GM18505 (cell line): ENCODE measurements around the gene ANKS1A.
"Not testable (repeated sequence)": the region's sequence is repeated elsewhere in the genome, so short reads cannot be mapped to it uniquely, and the experiment has no call there.

ENCODE experiments used
- ATAC-seq: cut with Tn5 transposase; IDR thresholded peaks from one replicate; pipeline ENCODE4 v1.9.1; 2021; ENCODE audit not compliant: unreplicated experiment
- POLR2A ChIP-seq: IDR thresholded peaks from 4 replicates; pipeline ENCODE4 v1.6.1; 2011; ENCODE audit warnings: borderline replicate concordance; ENCODE audit not compliant: insufficient read depth, insufficient read length; ENCODE audit errors: extremely low read depth

The ANKS1A gene

DNA sequence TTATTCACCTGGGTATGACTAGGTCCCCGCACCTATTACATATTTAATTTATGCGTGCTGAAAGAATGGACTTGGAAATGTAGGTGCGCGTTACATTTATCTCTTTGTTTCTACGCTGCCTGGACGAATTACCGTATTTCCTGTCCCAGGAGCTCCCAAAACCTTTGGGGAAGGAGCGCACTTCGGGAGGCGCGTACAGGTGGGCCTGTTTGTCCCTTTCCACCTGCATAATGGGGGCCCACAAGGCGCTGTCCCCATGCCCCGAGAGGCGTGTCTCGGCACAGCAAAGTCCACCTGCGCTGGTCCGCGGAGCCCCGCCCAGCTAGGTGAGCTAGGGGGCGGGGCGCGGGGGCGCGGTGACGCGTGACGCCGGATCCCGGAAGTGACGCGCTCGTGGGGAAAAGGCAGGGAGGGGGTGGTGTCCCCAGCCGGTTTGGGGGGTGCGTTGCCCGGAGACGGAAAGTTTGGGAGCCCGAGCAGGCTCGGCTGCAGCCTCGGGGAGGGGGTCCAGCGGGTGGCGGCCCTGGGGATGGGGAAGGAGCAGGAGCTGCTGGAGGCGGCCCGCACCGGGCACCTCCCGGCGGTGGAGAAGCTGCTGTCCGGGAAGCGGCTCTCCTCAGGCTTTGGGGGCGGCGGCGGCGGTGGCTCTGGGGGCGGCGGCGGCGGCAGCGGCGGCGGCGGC, at the start of gene ANKS1A:
Gene ANKS1A (plus strand): TSS at position 382 of the 682 bp plus-strand sequence. CDS start 148 bp downstream, at position 530.
- ATAC-seq: peak; percentile 54
- peak; percentile 42 for TF ChIP-seq POLR2A

- ATAC-seq: no peak
- TF ChIP-seq POLR2A: no peak
Observed at GRCh38 chr6:34839666-34840352, 49.2 kb upstream of the ANKS1A start.

- ATAC-seq: not testable (repeated sequence)
Observed at GRCh38 chr6:34849066-34849465, 40.0 kb upstream of the ANKS1A start.

DNA sequence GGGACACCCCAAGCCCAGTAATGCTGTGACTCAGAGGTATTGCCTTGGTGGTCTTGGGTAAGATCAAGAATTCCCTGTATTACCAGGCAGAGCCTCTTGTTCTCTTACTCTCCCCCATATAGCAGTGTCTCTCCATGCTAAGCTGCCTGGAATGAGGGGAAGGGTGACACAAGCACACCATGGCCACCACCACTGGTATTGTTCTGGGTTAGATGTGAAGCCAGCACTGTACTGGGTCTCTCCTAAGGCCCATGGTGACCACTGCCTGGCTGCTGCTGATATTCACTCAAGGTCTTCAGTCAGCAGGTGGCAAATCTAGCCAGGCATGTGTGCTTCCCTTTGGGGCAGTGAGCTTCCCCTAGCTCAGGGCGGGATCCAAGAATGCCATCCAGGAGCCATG, 37.7 kb upstream of the ANKS1A start:
- ATAC-seq: no peak
- TF ChIP-seq POLR2A: no peak

- ATAC-seq: no peak
Observed at GRCh38 chr6:34852406-34853085, 36.5 kb upstream of the ANKS1A start.

DNA sequence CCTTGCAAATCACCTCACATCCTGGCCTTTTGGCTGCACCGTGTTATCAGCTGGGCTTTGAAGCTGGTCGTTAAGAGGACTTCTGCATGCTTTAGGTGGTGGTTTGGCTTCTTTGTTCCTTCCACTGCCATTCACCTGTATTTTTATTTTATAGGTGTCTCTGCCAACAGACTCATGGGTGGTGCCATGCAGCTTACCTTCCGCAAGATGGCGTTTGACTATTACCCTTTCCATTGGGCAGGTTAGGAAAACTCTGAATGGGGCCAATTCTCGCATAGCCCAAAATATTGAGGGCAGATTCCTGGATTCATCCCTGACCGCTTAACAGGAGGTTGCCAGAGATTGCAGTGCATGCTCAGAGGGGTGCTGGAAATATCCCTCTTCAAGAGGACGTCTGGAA, 33.6 kb upstream of the ANKS1A start:
- TF ChIP-seq POLR2A: no peak
- no peak for ATAC-seq

More at GRCh38 chr6:34852406-34853085, 36.5 kb upstream of the ANKS1A start:
- TF ChIP-seq POLR2A: no peak

GRCh38 chr6:34858681-34859080, 30.4 kb upstream of the ANKS1A start:
- no peak for ATAC-seq
- no peak for TF ChIP-seq POLR2A

DNA sequence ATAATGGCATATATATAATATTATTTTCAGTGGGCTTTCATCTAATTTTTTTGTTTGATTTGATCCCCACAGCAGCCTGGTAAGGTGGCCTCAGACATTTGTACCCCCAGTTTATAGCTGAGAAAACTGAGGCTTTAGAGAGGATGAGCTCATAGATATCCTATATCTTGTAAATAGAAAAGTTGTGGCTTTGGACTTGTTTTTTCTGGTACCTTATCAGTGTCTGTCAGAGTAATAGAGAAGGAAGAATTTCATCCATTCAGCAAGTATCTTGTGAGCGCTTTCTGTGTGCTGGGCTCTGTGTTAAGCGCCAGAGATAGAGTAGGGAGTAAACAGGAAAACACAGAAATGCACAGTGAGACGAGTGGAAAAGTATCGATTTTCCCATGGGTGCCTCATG, 29.1 kb upstream of the ANKS1A start:
- TF ChIP-seq POLR2A: no peak
- ATAC-seq: no peak

- no peak for TF ChIP-seq POLR2A
- no peak for ATAC-seq
Observed at GRCh38 chr6:34860776-34861175, 28.3 kb upstream of the ANKS1A start.

GRCh38 chr6:34864007-34864406, 25.0 kb upstream of the ANKS1A start:
- ATAC-seq: no peak

GRCh38 chr6:34865107-34865506, 23.9 kb upstream of the ANKS1A start:
- ATAC-seq: no peak
- no peak for TF ChIP-seq POLR2A

More at GRCh38 chr6:34864007-34864406, 25.0 kb upstream of the ANKS1A start:
- TF ChIP-seq POLR2A: no peak

DNA sequence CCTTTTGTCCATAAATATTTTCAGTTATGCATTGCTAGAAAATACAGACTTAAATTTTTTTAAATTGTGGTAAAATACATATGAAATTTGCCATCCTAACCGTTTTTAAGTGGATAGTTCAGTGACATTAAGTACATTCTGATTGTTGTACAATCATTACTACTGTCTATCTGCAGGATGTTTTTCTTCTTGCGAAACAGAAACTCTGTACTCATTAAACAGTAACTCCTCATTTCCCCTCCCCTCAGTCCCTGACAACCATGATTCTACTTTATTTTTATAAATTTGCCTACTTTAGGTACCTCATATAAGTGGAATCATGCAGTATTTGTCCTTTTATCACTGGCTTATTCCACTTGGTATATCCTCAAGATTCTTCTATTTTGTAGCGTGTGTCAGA, 22.5 kb upstream of the ANKS1A start:
- no peak for TF ChIP-seq POLR2A
- no peak for ATAC-seq

DNA sequence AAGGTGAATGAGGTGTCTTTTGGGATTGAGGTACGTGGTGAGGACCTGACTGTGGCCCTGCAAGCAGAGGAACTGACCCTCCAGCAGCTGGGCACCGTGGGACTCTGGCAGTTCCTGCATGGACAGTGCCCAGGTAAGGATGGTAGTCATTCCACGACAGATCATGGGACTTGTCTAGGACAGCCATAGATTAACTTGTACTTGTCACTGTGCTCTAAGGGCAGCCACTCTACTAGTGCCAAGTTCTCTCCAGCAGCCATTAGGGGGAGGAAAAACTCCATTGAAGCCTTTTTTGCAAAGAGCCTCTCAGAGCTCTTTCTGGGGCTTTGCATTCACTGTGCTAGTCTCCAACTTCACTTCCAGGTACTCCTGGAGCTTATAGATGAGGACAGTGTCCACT, 21.6 kb upstream of the ANKS1A start:
- TF ChIP-seq POLR2A: no peak
- ATAC-seq: no peak

DNA sequence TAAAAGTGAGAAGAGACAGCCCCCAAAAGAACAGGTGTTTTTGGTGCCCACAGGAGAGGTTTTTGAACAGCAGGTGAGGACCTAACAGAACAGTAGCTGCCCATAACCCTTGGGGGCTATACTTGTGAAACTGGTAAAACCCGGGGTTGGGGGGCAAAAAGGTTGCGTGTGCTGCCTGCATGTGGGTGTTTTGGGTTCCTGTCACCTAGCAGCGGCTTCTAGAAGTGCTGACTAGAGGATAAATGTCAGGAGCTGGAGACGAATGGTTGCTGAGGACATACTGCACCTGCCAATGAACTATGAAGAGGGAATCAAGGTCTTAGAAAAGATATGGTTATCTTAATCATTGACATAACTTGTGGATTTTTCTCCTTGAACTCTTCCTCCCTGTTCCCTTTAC, 17.2 kb upstream of the ANKS1A start:
- ATAC-seq: no peak
- no peak for TF ChIP-seq POLR2A

DNA sequence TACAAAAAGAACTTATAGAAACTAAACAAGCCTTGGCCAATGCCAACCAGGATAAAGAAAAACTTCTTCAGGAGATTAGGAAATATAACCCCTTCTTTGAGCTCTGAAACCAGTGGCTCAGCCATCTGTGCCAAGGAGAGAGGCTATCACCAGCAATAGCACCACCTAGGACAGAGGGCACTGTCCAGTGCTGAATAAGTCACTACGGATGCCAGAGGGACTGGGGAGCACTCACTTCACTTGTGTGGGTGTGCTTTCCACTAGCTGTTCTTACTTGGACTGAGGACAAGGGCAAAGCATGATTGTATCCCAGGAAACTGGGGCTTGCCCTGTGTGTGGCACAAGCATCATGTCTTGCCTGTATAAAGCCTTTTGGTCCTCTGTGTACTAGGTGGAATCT, 16.7 kb upstream of the ANKS1A start:
- no peak for ATAC-seq
- TF ChIP-seq POLR2A: no peak
